GM18873 (cell line): ENCODE measurements around the gene PCSK6.

ENCODE experiments used
- ATAC-seq: cut with Tn5 transposase; IDR thresholded peaks from one replicate; pipeline ENCODE4 v1.9.1; 2021; ENCODE audit warnings: mild to moderate bottlenecking, moderate library complexity, moderate number of reproducible peaks; ENCODE audit not compliant: unreplicated experiment, low FRiP score

The PCSK6 gene

GRCh38 chr15:101488300-101489164 lies 975 bp downstream of the PCSK6 start:
- no peak for ATAC-seq

- ATAC-seq: no peak
These were observed 2.6 kb downstream of the PCSK6 start for GRCh38 chr15:101486696-101487459.

GRCh38 chr15:101483462-101483861 lies 6.0 kb downstream of the PCSK6 start:
- ATAC-seq: no peak

GRCh38 chr15:101482526-101483371 lies 6.8 kb downstream of the PCSK6 start:
- no peak for ATAC-seq

- ATAC-seq: no peak
These were observed 7.5 kb downstream of the PCSK6 start for GRCh38 chr15:101481917-101482525.

GRCh38 chr15:101481381-101481705 lies 8.2 kb downstream of the PCSK6 start:
- no peak for ATAC-seq

- ATAC-seq: no peak
These were observed 8.7 kb downstream of the PCSK6 start for GRCh38 chr15:101480613-101481380.

- ATAC-seq: no peak
These were observed 9.5 kb downstream of the PCSK6 start for GRCh38 chr15:101479851-101480612.

GRCh38 chr15:101479342-101479845 lies 10.1 kb downstream of the PCSK6 start:
- no peak for ATAC-seq

GRCh38 chr15:101478701-101479341 lies 10.7 kb downstream of the PCSK6 start:
- ATAC-seq: no peak

GRCh38 chr15:101477851-101478362 lies 11.6 kb downstream of the PCSK6 start:
- no peak for ATAC-seq

GRCh38 chr15:101476756-101477155 lies 12.8 kb downstream of the PCSK6 start:
- no peak for ATAC-seq

- no peak for ATAC-seq
These were observed 14.5 kb downstream of the PCSK6 start for GRCh38 chr15:101474983-101475382.

- no peak for ATAC-seq
These were observed 15.3 kb downstream of the PCSK6 start for GRCh38 chr15:101474233-101474632.

- no peak for ATAC-seq
These were observed 17.5 kb downstream of the PCSK6 start for GRCh38 chr15:101472033-101472432.

- no peak for ATAC-seq
These were observed 18.8 kb downstream of the PCSK6 start for GRCh38 chr15:101470548-101471239.

- ATAC-seq: no peak
These were observed 19.8 kb downstream of the PCSK6 start for GRCh38 chr15:101469520-101470288.
